ENCODE results near the gene BABAM2. TPM values are rescaled to one million over a fixed set of nuclear protein-coding genes. Genes with fewer than 3 reads are reported as not detected.
A peak's percentile ranks its signal among the peaks of the same experiment; 100 is the strongest.
"Not testable (repeated sequence)": the region's sequence is repeated elsewhere in the genome, so short reads cannot be mapped to it uniquely, and the experiment has no call there.

BABAM2 gene
- total RNA-seq, 1 donor from 2014 or later, result 16.7 TPM

DNA sequence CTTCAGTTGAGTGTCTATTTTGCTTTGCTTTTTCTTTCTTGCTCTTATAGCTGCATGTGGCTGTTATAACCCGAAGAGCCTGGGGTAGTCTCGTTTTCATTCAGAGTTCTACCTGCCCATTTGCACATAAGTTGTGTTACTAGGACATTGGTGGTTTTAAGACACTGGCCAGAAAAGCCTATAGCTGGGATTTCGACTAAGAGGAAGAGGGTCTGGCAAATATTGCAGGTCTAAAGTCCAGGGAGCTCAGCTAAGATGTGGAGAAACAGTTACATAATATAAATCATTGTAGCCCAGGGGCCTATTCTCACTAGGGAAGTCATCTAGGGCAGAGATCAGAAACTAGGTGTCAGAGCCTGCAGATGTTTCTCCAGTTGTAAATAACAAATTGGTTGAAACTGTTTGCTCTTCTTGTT, 120.8 kb downstream of the BABAM2 start:
- peak; percentile 88 for ATAC-seq

DNA sequence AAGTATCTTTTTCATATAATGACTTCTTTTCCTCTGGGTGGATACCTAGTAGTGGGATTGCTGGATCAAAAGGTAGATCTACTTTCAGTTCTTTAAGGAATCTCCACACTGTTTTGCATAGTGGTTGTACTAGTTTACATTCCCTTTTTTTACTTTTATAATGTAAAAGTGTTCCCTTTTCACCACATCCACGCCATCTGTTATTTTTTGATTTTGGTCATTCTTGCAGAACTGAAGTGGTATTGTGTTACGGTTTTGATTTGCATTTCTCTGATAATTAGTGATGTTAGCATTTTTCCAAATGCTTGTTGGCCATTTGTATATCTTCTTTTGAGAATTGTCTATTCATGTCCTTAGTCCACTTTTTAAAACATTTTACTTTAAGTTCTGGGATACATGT, 127.9 kb downstream of the BABAM2 start:
- not testable (repeated sequence) for ATAC-seq

More for the DNA sequence above, 120.8 kb downstream of the BABAM2 start:
- DNase-seq (ENCODE audit: low spot score), result no peak

DNA sequence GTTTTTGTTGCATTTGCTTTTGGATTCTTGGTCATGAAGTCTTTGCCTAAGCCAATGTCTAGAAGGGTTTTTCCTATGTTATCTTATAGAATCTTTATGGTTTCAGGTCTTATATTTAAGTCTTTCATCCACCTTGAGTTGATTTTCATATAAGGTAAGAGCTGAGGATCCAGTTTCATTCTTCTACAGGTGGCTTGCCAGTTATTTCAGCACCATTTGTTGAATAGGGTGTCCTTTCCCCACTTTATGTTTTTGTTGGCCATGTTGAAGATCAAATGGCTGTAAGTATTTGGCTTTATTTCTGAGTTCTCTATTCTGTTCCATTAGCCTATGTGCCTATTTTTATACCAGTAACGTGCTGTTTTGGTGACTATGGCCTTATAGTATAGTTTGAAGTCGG, 129.0 kb downstream of the BABAM2 start:
- not testable (repeated sequence) for DNase-seq (ENCODE audit: low spot score); ATAC-seq

More for the DNA sequence above, 127.9 kb downstream of the BABAM2 start:
- DNase-seq (ENCODE audit: low spot score), result not testable (repeated sequence)

GRCh38 chr2:28021898-28022297, 131.4 kb downstream of the BABAM2 start:
- ATAC-seq, result peak; percentile 28
- no peak for DNase-seq (ENCODE audit: low spot score)

- ATAC-seq (no peak), DNase-seq (ENCODE audit: low spot score) (no peak)
Measured at GRCh38 chr2:28025123-28025522, 134.6 kb downstream of the BABAM2 start.

- ATAC-seq; DNase-seq (ENCODE audit: low spot score): not testable (repeated sequence)
Measured at GRCh38 chr2:28026230-28026629, 135.7 kb downstream of the BABAM2 start.

DNA sequence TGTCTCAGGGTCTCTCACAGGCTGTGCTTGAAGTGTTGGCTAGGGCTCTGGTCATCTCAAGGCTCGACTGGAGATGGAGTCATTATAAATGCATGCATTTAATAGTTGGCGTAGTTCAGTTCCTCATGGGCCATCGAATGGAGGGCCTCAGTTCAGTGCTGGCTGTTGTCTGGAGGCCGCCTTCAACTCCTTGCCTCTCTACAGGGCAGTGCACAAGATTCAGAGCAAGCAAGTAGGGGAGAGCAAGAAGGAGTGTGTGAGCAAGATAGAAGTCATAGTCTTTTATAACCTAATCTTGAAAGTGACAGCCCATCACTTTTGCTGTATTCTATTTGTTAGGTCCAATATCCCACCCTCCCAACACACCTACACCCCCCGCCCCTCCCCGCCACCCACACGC, 137.5 kb downstream of the BABAM2 start:
- ATAC-seq (no peak), DNase-seq (ENCODE audit: low spot score) (no peak)

DNA sequence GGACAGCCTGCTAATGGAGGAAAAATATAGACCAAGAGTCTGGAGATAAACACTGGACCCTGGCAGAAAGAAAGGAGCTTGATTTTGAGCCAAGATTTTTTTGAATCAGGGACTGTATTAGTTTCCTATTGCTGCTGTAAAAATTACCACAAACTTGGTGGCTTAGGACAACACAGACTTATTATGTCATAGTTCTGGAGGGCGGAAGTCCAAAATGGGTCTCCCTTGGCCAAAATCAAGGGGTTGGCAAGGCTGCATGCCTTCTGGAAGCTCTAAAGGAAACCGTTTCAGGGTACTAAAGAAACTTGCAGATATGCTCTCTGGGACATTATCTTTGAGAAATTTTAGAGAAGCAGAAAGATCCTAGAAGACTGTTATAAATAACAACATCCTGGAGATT, 140.1 kb downstream of the BABAM2 start:
- ATAC-seq, result no peak
- DNase-seq (ENCODE audit: low spot score), result no peak

- ATAC-seq (no peak), DNase-seq (ENCODE audit: low spot score) (no peak)
Measured at GRCh38 chr2:28032816-28033215, 142.3 kb downstream of the BABAM2 start.

DNA sequence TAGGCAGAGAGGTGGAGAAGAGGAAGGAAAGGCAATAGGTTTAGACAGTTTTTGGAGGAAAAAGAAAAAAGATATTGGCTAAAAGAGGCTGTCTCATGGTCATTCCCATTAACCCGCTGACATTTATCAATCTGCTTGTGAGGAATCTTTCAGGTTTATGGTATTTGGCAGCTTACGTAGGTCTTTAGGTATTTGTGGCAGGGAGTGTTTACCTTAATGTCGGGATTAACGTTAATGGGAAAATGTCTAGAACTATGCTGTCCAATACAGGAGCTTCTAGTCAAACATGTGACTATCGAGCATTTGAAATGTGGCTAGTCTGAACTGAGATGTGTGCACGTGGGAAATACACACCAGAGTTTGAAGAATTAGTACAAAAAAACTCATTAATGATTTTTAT, 144.2 kb downstream of the BABAM2 start:
- no peak for ATAC-seq

DNA sequence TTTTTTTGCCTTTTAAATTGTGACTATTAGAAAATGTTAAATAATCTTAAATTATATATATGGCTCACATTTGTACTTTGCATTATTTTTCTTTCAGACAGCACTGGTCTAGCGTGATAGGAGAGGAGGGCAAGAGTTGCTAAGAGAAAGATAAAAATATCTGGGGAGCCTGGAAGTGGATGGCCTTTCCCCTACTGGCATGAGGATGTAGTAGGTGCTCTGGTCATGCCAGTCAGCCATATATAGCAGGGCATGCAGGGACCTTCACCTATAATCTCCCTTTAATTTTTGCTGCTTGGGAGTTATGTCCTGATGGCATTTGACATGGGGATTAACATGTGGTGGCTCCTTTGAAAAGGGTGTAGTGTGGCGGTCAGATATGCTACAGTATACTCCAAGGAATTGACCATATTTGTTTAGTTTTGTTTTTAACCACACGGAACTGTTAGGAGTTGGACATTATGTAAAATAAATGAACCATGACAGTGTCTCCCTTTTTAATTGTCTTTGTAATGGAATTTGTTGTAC, 144.7 kb downstream of the BABAM2 start:
- ATAC-seq (no peak), DNase-seq (ENCODE audit: low spot score) (no peak)

More for the DNA sequence above, 144.2 kb downstream of the BABAM2 start:
- no peak for DNase-seq (ENCODE audit: low spot score)

DNA sequence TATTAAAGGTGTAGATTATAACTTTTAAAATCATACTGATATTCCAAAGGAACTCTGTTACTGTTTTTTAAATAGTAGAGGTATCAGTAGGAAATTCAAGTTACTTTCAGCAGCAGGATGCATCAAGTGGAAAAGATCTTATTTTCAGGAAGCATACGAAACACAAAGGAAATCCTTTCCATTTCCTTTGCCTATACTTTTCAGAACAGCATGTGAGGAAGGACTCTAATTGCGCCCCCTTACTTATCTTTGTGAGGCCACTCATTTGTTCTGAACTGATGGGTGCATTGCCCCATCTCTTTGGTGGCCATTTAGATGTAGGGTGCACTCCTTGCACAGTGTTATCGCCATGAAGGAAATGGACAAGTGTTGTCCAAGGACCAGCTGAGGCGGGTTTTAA, 145.3 kb downstream of the BABAM2 start:
- no peak for DNase-seq (ENCODE audit: low spot score)
- no peak for ATAC-seq

DNA sequence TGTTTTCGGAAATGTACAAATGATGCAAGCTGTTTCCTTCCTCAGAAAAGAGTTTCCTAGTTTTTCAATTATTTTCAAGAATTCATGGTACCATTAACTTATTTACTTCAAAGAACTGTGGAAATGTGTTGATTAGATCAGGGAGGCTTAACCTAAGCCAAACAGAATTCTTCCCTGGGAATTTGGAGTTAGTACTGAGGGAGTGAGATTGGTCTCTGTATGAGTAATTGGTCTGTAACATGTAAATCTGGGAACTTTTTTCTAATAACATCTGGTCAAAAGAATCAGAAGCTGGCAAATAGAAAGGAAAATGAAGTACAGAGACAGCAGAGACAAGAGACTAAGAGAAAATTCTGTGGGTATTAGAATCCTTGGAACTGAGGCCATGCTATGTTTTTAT, 145.8 kb downstream of the BABAM2 start:
- DNase-seq (ENCODE audit: low spot score), result no peak
- no peak for ATAC-seq

DNA sequence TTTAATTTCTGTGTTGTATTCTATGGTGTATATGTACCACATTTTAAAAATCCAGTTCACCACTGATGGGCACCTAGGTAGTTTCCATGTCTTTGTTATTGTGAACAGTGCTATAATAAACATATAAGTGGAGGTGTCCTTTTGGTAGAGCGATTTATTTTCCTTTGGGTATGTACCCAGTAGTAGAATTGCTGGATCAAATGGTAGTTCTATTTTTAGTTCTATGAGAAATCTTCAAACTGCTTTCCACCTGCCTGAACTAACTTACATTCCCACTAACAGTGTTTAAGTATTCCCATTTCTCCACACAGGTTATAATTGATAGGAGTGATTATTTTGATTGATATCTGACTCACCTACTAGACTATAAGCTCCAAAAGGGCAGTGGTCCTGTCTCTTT, 148.2 kb downstream of the BABAM2 start:
- no peak for ATAC-seq
- no peak for DNase-seq (ENCODE audit: low spot score)

GRCh38 chr2:28045676-28046351, 155.3 kb downstream of the BABAM2 start:
- no peak for DNase-seq (ENCODE audit: low spot score)

GRCh38 chr2:28046921-28047320, 156.4 kb downstream of the BABAM2 start:
- ATAC-seq, result no peak
- no peak for DNase-seq (ENCODE audit: low spot score)

More at GRCh38 chr2:28045676-28046351, 155.3 kb downstream of the BABAM2 start:
- no peak for ATAC-seq

DNA sequence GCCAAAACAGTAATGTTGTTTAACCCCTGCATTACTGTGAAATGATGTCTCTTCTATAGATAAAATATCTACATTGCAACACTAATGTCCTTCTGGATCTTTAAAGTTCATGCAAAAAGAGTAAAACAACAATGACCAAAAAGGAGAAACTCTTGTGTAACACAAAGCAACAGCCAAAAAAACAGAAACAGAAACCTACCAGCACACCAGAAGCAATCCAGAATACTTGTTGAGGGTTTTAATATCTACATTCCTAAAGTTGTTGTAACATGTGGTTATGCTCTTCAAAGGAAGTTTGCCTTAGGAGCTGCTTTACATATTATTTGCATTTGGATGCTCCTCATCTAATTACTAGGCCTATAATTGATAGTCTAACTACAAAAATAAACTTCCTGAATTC, 157.2 kb downstream of the BABAM2 start:
- DNase-seq (ENCODE audit: low spot score) (no peak), ATAC-seq (no peak)

- DNase-seq (ENCODE audit: low spot score) (no peak), ATAC-seq (no peak)
Measured at GRCh38 chr2:28048341-28048740, 157.8 kb downstream of the BABAM2 start.

GRCh38 chr2:28049416-28049815, 158.9 kb downstream of the BABAM2 start:
- no peak for DNase-seq (ENCODE audit: low spot score)
- ATAC-seq, result no peak

GRCh38 chr2:28049899-28050298, 159.4 kb downstream of the BABAM2 start:
- ATAC-seq (no peak), DNase-seq (ENCODE audit: low spot score) (no peak)

GRCh38 chr2:28052691-28053090, 162.2 kb downstream of the BABAM2 start:
- no peak for DNase-seq (ENCODE audit: low spot score)
- no peak for ATAC-seq

DNA sequence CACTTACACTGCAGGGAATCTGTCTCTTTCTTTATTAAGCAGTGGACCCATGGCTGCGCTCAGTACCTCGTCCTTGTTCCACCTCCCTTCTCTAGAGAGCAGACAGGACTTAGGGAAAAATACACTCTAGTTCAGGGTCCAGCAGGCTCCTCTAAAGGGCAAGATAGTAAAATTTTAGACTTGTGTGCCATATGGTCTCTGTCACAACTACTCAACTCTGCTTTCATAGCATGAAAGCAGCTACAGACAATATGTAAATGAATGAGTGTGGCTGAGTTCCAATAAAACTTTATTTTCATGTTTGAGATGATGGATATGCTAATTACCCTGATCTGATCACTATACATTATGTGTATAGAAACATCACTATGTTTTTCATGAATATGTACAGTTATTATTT, 163.1 kb downstream of the BABAM2 start:
- ATAC-seq (no peak), DNase-seq (ENCODE audit: low spot score) (no peak)

GRCh38 chr2:28054916-28055315, 164.4 kb downstream of the BABAM2 start:
- DNase-seq (ENCODE audit: low spot score) (no peak), ATAC-seq (no peak)
